ENCODE results near the gene UBR3. TPM values are rescaled to one million over a fixed set of nuclear protein-coding genes. Genes with fewer than 3 reads are reported as not detected.

Gene UBR3
- polyA plus RNA-seq, 2 of the 4 experiments (the other 2 are of a cell fraction) = 11.0 to 23.1 TPM

- TF ChIP-seq ZSCAN20 (CRISPR knock-in tag; IDR thresholded peaks at IDR 0.05) (no peak), ATOH8 (CRISPR knock-in tag; IDR thresholded peaks at IDR 0.05; ENCODE audit: low read depth) (no peak)
Observed at GRCh38 chr2:170024721-170025120, 197.5 kb downstream of the UBR3 start (continued).

GRCh38 chr2:170025223-170025622, 198.0 kb downstream of the UBR3 start:
- no peak overlapping the region for H3K4me2 ChIP-seq
- ChIA-PET POLR2A (no interaction called here), CTCF (no interaction called here)
- no peak overlapping the region for H3K27ac ChIP-seq
- TF ChIP-seq CTCF (IDR thresholded peaks at IDR 0.05) (no peak), CBX2 (IDR thresholded peaks at IDR 0.05; ENCODE audit: borderline replicate concordance, low read depth) (no peak), BCL3 (IDR thresholded peaks at IDR 0.05) (no peak), CEBPB (IDR thresholded peaks at IDR 0.05) (no peak), NR3C1 (IDR thresholded peaks at IDR 0.05) (no peak), NFE2L2 (conservative IDR thresholded peaks at IDR 0.05; ENCODE audit: low read length) (no peak), HOXB13 (CRISPR knock-in tag; IDR thresholded peaks at IDR 0.05; ENCODE audit: low read depth) (no peak), BHLHE40 (IDR thresholded peaks at IDR 0.05; ENCODE audit: low read depth, low read length) (no peak), MAFK (IDR thresholded peaks at IDR 0.05; ENCODE audit: partially characterized antibody) (no peak), ZSCAN20 (CRISPR knock-in tag; IDR thresholded peaks at IDR 0.05) (no peak), EHMT2 (IDR thresholded peaks at IDR 0.05; ENCODE audit: low read depth) (no peak), PBX3 (IDR thresholded peaks at IDR 0.05) (no peak), JUNB (IDR thresholded peaks at IDR 0.05) (no peak), CBX8 (IDR thresholded peaks at IDR 0.05) (no peak)
- 90% methylated on average over 2 of the region's 2 CpGs for WGBS (ENCODE audit: missing lambda C conversion rate)
- H3K9me3 ChIP-seq = no peaks in the 10 kb centered on the region
- ATAC-seq = no peak
- DNase-seq (ENCODE audit: low read depth in 1 of 2, low spot score in 1 of 2) = no peak
- no peak for FAIRE-seq
- H3K4me1 ChIP-seq = no peaks in the 10 kb centered on the region
- H3K4me3 ChIP-seq = no peak overlapping the region

- WGBS (ENCODE audit: missing lambda C conversion rate) = 97% methylated on average over 1 of the region's 1 CpG
- POLR2A ChIA-PET = no interaction called here
Observed at GRCh38 chr2:170026361-170026760, 199.1 kb downstream of the UBR3 start.

More at GRCh38 chr2:170026361-170026760, 199.1 kb downstream of the UBR3 start:
- Histone ChIP-seq H3K9me3 (no peaks in the 10 kb centered on the region), H3K4me3 (no peak overlapping the region), H3K4me2 (no peak overlapping the region), H3K4me1 (no peaks in the 10 kb centered on the region), H3K27ac (no peak overlapping the region)
- CTCF ChIA-PET = no interaction called here
- no peak for ATAC-seq
- DNase-seq (ENCODE audit: low read depth in 1 of 2, low spot score in 1 of 2) = no peak
- no peak for FAIRE-seq
- TF ChIP-seq HMGXB4 (CRISPR knock-in tag; IDR thresholded peaks at IDR 0.05; ENCODE audit: borderline replicate concordance) (no peak), ZC3H11A (IDR thresholded peaks at IDR 0.05) (no peak), RNF2 (IDR thresholded peaks at IDR 0.05; ENCODE audit: borderline replicate concordance, low read depth) (no peak), MAFK (IDR thresholded peaks at IDR 0.05; ENCODE audit: partially characterized antibody) (no peak)
